GM12878 (cell line): ENCODE data around the gene RSPH1. TPM values are rescaled to one million over a fixed set of nuclear protein-coding genes. Genes with fewer than 3 reads are reported as not detected.

Experiments used
- ATAC-seq: fragments of 200-7000 bp; cut with Tn5 transposase; 3 replicates; pipeline ENCODE4 v1.9.1; 2020; ENCODE audit warnings: mild to moderate bottlenecking, moderate library complexity
- BruUV-seq: library from RNA; stranded (reverse); fragments of 400-500 nt; replicated peaks from 2 replicates; lab custom pipeline; 2021; lab: Mats Ljungman, UMichigan
- CTCF ChIA-PET: fragments of 300-600 bp; sonication (Branson Sonifier 250); formaldehyde crosslinking; extraction: SDS; loops from one replicate; lab custom pipeline; 2021; ENCODE audit warnings: inconsistent platforms; lab: Yijun Ruan, JAX
- POLR2A ChIA-PET: fragments of 350-600 bp; formaldehyde crosslinking; extraction: SDS; loops from one replicate; lab custom pipeline; 2021; ENCODE audit warnings: inconsistent platforms; lab: Charles Lee
- RAD21 ChIA-PET: fragments of 300-600 bp; sonication (Branson Sonifier 250); formaldehyde crosslinking; loops from one replicate; lab custom pipeline; 2023; ENCODE audit warnings: antibody characterized with exemption; ENCODE audit not compliant: unreplicated experiment; lab: Charles Lee
- SMC1A ChIA-PET: fragments of 300-600 bp; sonication (Branson Sonifier 250); formaldehyde crosslinking; loops from one replicate; lab custom pipeline; 2023; ENCODE audit not compliant: unreplicated experiment, uncharacterized antibody; lab: Charles Lee
- DNase-seq: peaks from one replicate; pipeline ENCODE4 v3.0.0-alpha.2; 2011; ENCODE audit warnings: low read depth, low spot score
- FAIRE-seq: peaks from 3 replicates; lab custom pipeline; 2011; peaks lifted over from hg19 to GRCh38; lab: Jason Lieb, UNC
- H2AFZ ChIP-seq: 2 replicates; pipeline ENCODE4 v1.6.0; 2011; ENCODE audit warnings: low read depth, low read length, control low read depth; ENCODE audit not compliant: control insufficient read depth
- H3K27ac ChIP-seq: 2 replicates; pipeline ENCODE4 v1.5.1; 2011; ENCODE audit warnings: control low read depth; ENCODE audit not compliant: control insufficient read depth, insufficient read depth
- H3K27me3 ChIP-seq, 2 experiments: replicated peaks in 1 of 2; 2 replicates each; pipeline versions ENCODE4 v1.6.0 to v1.6.1; 2011; ENCODE audit warnings: low read length in 1 of 2; ENCODE audit not compliant: control insufficient read depth in 2 of 2, insufficient read depth in 2 of 2
- H3K36me3 ChIP-seq, 2 experiments: 2 replicates each; pipeline ENCODE4 v1.5.1; 2011; ENCODE audit warnings: low read length in 1 of 2; ENCODE audit not compliant: control insufficient read depth in 2 of 2, insufficient read depth in 2 of 2
- H3K4me1 ChIP-seq: 2 replicates; pipeline ENCODE4 v1.6.1; 2011; ENCODE audit warnings: mild to moderate bottlenecking, low read length, moderate library complexity, mixed read lengths; ENCODE audit not compliant: control insufficient read depth, insufficient read depth
- H3K4me2 ChIP-seq: 2 replicates; pipeline ENCODE4 v1.6.0; 2011; ENCODE audit warnings: control low read depth; ENCODE audit not compliant: control insufficient read depth, insufficient read depth
- H3K4me3 ChIP-seq: fragments of 200-600 bp; sonication (generic); 2 replicates; pipeline ENCODE4 v1.5.1; 2016
- H3K79me2 ChIP-seq: 2 replicates; pipeline ENCODE4 v1.6.0; 2011; ENCODE audit warnings: low read length; ENCODE audit not compliant: control insufficient read depth, insufficient read depth
- H3K9ac ChIP-seq: 2 replicates; pipeline ENCODE4 v1.8.0; 2011; ENCODE audit warnings: low read length, control low read depth, mixed read lengths; ENCODE audit not compliant: control insufficient read depth, insufficient read depth
- H3K9me3 ChIP-seq: replicated peaks from 3 replicates; pipeline ENCODE4 v1.5.1; 2011; ENCODE audit warnings: mild to moderate bottlenecking, low read length; ENCODE audit not compliant: control insufficient read depth, insufficient read depth
- H4K20me1 ChIP-seq: 2 replicates; pipeline ENCODE4 v1.6.0; 2011; ENCODE audit not compliant: control insufficient read depth, insufficient read depth
- E4F1 ChIP-seq: fragments of 450-650 bp; IDR thresholded peaks from 2 replicates; pipeline ENCODE4 v1.6.1; 2018; ENCODE audit warnings: borderline replicate concordance, mild to moderate bottlenecking; ENCODE audit not compliant: partially characterized antibody
- EP300 ChIP-seq, 2 experiments: fragments of 150-350 bp in 1 of 2; IDR thresholded peaks; 2 replicates each; pipeline ENCODE4 v1.6.1; 2011 to 2012; ENCODE audit warnings: low read depth in 2 of 2, low read length in 2 of 2, borderline replicate concordance in 1 of 2, improper control_type of control experiment in 1 of 2, inconsistent platforms in 1 of 2; ENCODE audit not compliant: control insufficient read depth in 1 of 2
- GATAD2B ChIP-seq: fragments of 450-650 bp; conservative IDR thresholded peaks from 2 replicates; pipeline ENCODE4 v1.6.1; 2017; ENCODE audit warnings: low read depth, mild to moderate bottlenecking, moderate library complexity
- HSF1 ChIP-seq: fragments of 150-350 bp; IDR thresholded peaks from 2 replicates; pipeline ENCODE4 v1.6.1; 2014; ENCODE audit warnings: mild to moderate bottlenecking, low read depth, low read length
- JUNB ChIP-seq: IDR thresholded peaks from 2 replicates; pipeline ENCODE4 v1.6.1; 2016; ENCODE audit warnings: antibody characterized with exemption, mild to moderate bottlenecking
- KDM1A ChIP-seq: fragments of 200-600 bp; sonication (generic); IDR thresholded peaks from 2 replicates; pipeline ENCODE4 v1.6.1; 2016; ENCODE audit warnings: borderline replicate concordance
- MEF2A ChIP-seq: IDR thresholded peaks from 2 replicates; pipeline ENCODE4 v1.6.1; 2011; ENCODE audit warnings: low read depth, mild to moderate bottlenecking, low read length, moderate library complexity; ENCODE audit not compliant: insufficient read depth
- NKRF ChIP-seq: fragments of 450-650 bp; conservative IDR thresholded peaks from 2 replicates; pipeline ENCODE4 v1.6.1; 2017; ENCODE audit warnings: mild to moderate bottlenecking, moderate library complexity
- PKNOX1 ChIP-seq: fragments of 450-650 bp; IDR thresholded peaks from 2 replicates; pipeline ENCODE4 v1.6.1; 2016; ENCODE audit warnings: mild to moderate bottlenecking
- SMC3 ChIP-seq: IDR thresholded peaks from 2 replicates; pipeline ENCODE4 v1.6.1; 2011; ENCODE audit warnings: low read length, improper control_type of control experiment, borderline replicate concordance
- SPI1 ChIP-seq: IDR thresholded peaks from 2 replicates; pipeline ENCODE4 v1.6.1; 2011; ENCODE audit warnings: low read depth, mild to moderate bottlenecking, low read length, moderate library complexity, borderline replicate concordance; ENCODE audit not compliant: insufficient read depth
- ZBTB33 ChIP-seq: fragments of 450-650 bp; IDR thresholded peaks from 2 replicates; pipeline ENCODE4 v1.6.1; 2017; ENCODE audit warnings: mild to moderate bottlenecking
- ZNF24 ChIP-seq: fragments of 450-650 bp; IDR thresholded peaks from 2 replicates; pipeline ENCODE4 v1.6.1; 2017; ENCODE audit warnings: antibody characterized with exemption, mild to moderate bottlenecking
- WGBS: methylation state at CpG from one replicate; pipeline ENCODE4 v1.1.6; 2016; ENCODE audit warnings: low lambda C conversion rate; ENCODE audit not compliant: insufficient replicate concordance, insufficient coverage; ENCODE audit errors: missing lambda C conversion rate; 5-methylcytosine and 5-hydroxymethylcytosine counted together
- in situ Hi-C: fragments of 300-500 bp; cut with MboI; formaldehyde crosslinking; loops from 9 replicates; pipeline ENCODE4 v1.14.3; 2018; ENCODE audit warnings: mixed read lengths
- intact Hi-C: fragments of 100-400 bp; cut with micrococcal nuclease; formaldehyde crosslinking; loops from one replicate; pipeline ENCODE4 v1.14.2; 2022; ENCODE audit not compliant: unreplicated experiment
- polyA plus RNA-seq, 11 experiments: library from polyadenylated mRNA; depleted of rRNA in 4 of 11; unstranded in 6 of 11; stranded (reverse) in 5 of 11; fragments of >200 nt; fragmentation: Nextera tagmentation in 4 of 11; fragmentation: Illumina TruSeq in 1 of 11; extraction: Ambion mirVana in 4 of 11; extraction: Trizol in 1 of 11; gene quantifications; 1 replicate in 1 of 11; 2 replicates in 10 of 11; pipeline versions ENCODE4 v1.2.1 to v1.2.3, GENCODE V29; 2011 to 2016; ENCODE audit warnings: inconsistent platforms in 2 of 11, missing spikeins in 2 of 11, low read depth in 1 of 11
- total RNA-seq, 4 experiments: library from RNA; depleted of rRNA in 3 of 4; stranded (reverse); fragments of >200 nt in 3 of 4; fragmentation: Illumina TruSeq in 1 of 4; extraction: Trizol in 1 of 4; gene quantifications; 2 replicates each; pipeline versions ENCODE4 v1.2.1 to v1.2.3, GENCODE V29; 2013 to 2021

Gene RSPH1
- total and polyA plus RNA-seq, 10 of the 15 experiments (the other 5 are each of a cell fraction or from before 2014, with no cell fraction given): 0.11 to 1.4 (median 0.38) TPM

GRCh38 chr21:42478504-42478903, 17.5 kb downstream of the RSPH1 start:
- Histone ChIP-seq H3K27me3 (no peaks in the 10 kb centered on the region), H3K4me1 (peaks cover 48% of the 10 kb centered on the region), H3K9me3 (no peaks in the 10 kb centered on the region; the same call in 2 of the 3 replicates), H3K9ac (no peak overlapping the region), H3K36me3 (no peaks in the 10 kb centered on the region), H3K4me2 (peak overlapping the region; percentile 81), H2AFZ (no peak overlapping the region), H3K4me3 (peak overlapping the region; percentile 11; the same call in 1 of the 2 replicates), H3K79me2 (no peaks in the 10 kb centered on the region), H4K20me1 (no peaks in the 10 kb centered on the region), H3K27ac (peak overlapping the region; percentile 20; the same call in 1 of the 2 replicates)
- 16% methylated on average over 7 of the region's 7 CpGs for WGBS
- intact Hi-C loops (loop anchor here (2.0 kb wide), 1 partner anchor 18 kb away; the partner anchor contains the start of gene RSPH1), in situ Hi-C loops (no loop called here)
- CTCF ChIA-PET: interaction anchor here (0.7 to 6.4 kb wide), 6 partner anchors 11 to 57 kb away, joined by 3 to 71 read pairs (median 6); partner anchors contain the start of gene RSPH1
- RAD21 ChIA-PET: interaction anchor here (0.7 to 7.1 kb wide), 16 partner anchors 9 to 239 kb away, joined by 3 to 58 read pairs (median 4); partner anchors contain the start of genes RSPH1 and SLC37A1
- POLR2A ChIA-PET: interaction anchor here (0.8 to 3.1 kb wide), 6 partner anchors 11 to 63 kb away, joined by 3 to 20 read pairs (median 6); no protein-coding TSS in a partner anchor
- DNase-seq: peak; percentile 80
- peak; percentile 51 for ATAC-seq
- FAIRE-seq: peak; percentile 92
- BruUV-seq: no TSS peak
- SMC1A ChIA-PET: interaction anchor here (1.0 to 5.2 kb wide), 21 partner anchors 9 to 168 kb away, joined by 3 to 57 read pairs (median 9); partner anchors contain the start of genes RSPH1 and SLC37A1
- TF ChIP-seq JUNB (peak; percentile 33; the same call in 1 of the 2 replicates), PKNOX1 (peak; percentile 77), KDM1A (no peak), ZBTB33 (no peak), HSF1 (no peak), MEF2A (0 out of 2 replicates have a peak, but pooled peaks have one; percentile 25), EP300 (IDR thresholded peaks at IDR 0.05; ENCODE audit: borderline replicate concordance in 1 of 2, control insufficient read depth in 1 of 2, low read depth in 2 of 2, low read length in 2 of 2) (peak; percentile 71; a peak in 3 of 4 replicates), GATAD2B (0 out of 2 replicates have a peak, but pooled peaks have one; percentile 7), E4F1 (no peak), ZNF24 (peak; percentile 74), SMC3 (no peak), NKRF (no peak), SPI1 (peak; percentile 91)
